Measurements from ENCODE around the gene FUT7.

FUT7 gene

GRCh38 chr9:137021568-137021978, 10.3 kb downstream of the FUT7 start:
- TF ChIP-seq CTCF (IDR thresholded peaks at IDR 0.05), result no peak
- Histone ChIP-seq H3K27me3 (no peaks in the 10 kb centered on the region), H3K4me1 (ENCODE audit: control insufficient read depth in 1 of 2, insufficient read depth in 1 of 2, low read depth in 1 of 2, low read length in 1 of 2) (no peaks in the 10 kb centered on the region), H3K9me3 (no peaks in the 10 kb centered on the region), H3K4me3 (ENCODE audit: low read depth in 1 of 2, low read length in 1 of 2) (no peak overlapping the region), H3K36me3 (peaks cover 61% of the 10 kb centered on the region), H3K27ac (no peak overlapping the region)

- Histone ChIP-seq H3K27me3 (no peaks in the 10 kb centered on the region), H3K4me3 (ENCODE audit: low read depth in 1 of 2, low read length in 1 of 2) (no peak overlapping the region), H3K36me3 (peaks cover 67% of the 10 kb centered on the region), H3K9me3 (no peaks in the 10 kb centered on the region), H3K27ac (no peak overlapping the region), H3K4me1 (ENCODE audit: control insufficient read depth in 1 of 2, insufficient read depth in 1 of 2, low read depth in 1 of 2, low read length in 1 of 2) (no peaks in the 10 kb centered on the region)
- TF ChIP-seq CTCF (IDR thresholded peaks at IDR 0.05), result no peak
Observed at GRCh38 chr9:137020771-137021567, 10.9 kb downstream of the FUT7 start.

- H3K27ac ChIP-seq, result no peak overlapping the region
Observed at GRCh38 chr9:137019891-137020683, 11.8 kb downstream of the FUT7 start.

GRCh38 chr9:137018761-137019559, 12.9 kb downstream of the FUT7 start:
- peaks cover 85% of the 10 kb centered on the region for H3K36me3 ChIP-seq
- no peak overlapping the region for H3K27ac ChIP-seq
- H3K27me3 ChIP-seq, result no peaks in the 10 kb centered on the region
- no peaks in the 10 kb centered on the region for H3K4me1 ChIP-seq (ENCODE audit: control insufficient read depth in 1 of 2, insufficient read depth in 1 of 2, low read depth in 1 of 2, low read length in 1 of 2)
- H3K9me3 ChIP-seq, result no peaks in the 10 kb centered on the region
- TF ChIP-seq CTCF (IDR thresholded peaks at IDR 0.05), result no peak
- H3K4me3 ChIP-seq (ENCODE audit: low read depth in 1 of 2, low read length in 1 of 2), result no peak overlapping the region

More at GRCh38 chr9:137019891-137020683, 11.8 kb downstream of the FUT7 start:
- H3K9me3 ChIP-seq, result no peaks in the 10 kb centered on the region
- H3K4me1 ChIP-seq (ENCODE audit: control insufficient read depth in 1 of 2, insufficient read depth in 1 of 2, low read depth in 1 of 2, low read length in 1 of 2), result no peaks in the 10 kb centered on the region
- no peak for TF ChIP-seq CTCF (IDR thresholded peaks at IDR 0.05)
- peaks cover 76% of the 10 kb centered on the region for H3K36me3 ChIP-seq
- no peak overlapping the region for H3K4me3 ChIP-seq (ENCODE audit: low read depth in 1 of 2, low read length in 1 of 2)
- no peaks in the 10 kb centered on the region for H3K27me3 ChIP-seq

- H3K27me3 ChIP-seq, result no peaks in the 10 kb centered on the region
- H3K9me3 ChIP-seq, result no peaks in the 10 kb centered on the region
- no peak overlapping the region for H3K4me3 ChIP-seq (ENCODE audit: low read depth in 1 of 2, low read length in 1 of 2)
- peaks cover 92% of the 10 kb centered on the region for H3K36me3 ChIP-seq
- H3K27ac ChIP-seq, result no peak overlapping the region
- TF ChIP-seq CTCF (IDR thresholded peaks at IDR 0.05), result no peak
- no peaks in the 10 kb centered on the region for H3K4me1 ChIP-seq (ENCODE audit: control insufficient read depth in 1 of 2, insufficient read depth in 1 of 2, low read depth in 1 of 2, low read length in 1 of 2)
Observed at GRCh38 chr9:137017791-137018497, 13.9 kb downstream of the FUT7 start.
